Endodermal cell (in vitro differentiated cells): ENCODE measurements around the gene DYRK2. TPM values are rescaled to one million over a fixed set of nuclear protein-coding genes. Genes with fewer than 3 reads are reported as not detected.

Experiments used
- DNase-seq: peaks from one replicate; pipeline ENCODE4 v3.0.0-alpha.2; 2017
- H3K27ac ChIP-seq: 2 replicates; pipeline ENCODE4 v1.5.1; 2013; ENCODE audit warnings: mild to moderate bottlenecking, low read depth, low read length, moderate library complexity
- H3K27me3 ChIP-seq: 2 replicates; pipeline ENCODE4 v1.6.1; 2013; ENCODE audit warnings: mild to moderate bottlenecking, low read length, moderate library complexity; ENCODE audit not compliant: insufficient read depth, control insufficient read depth, poor library complexity, severe bottlenecking
- H3K36me3 ChIP-seq: 2 replicates; pipeline ENCODE4 v1.7.0; 2013; ENCODE audit warnings: mild to moderate bottlenecking, low read length, moderate library complexity; ENCODE audit not compliant: control insufficient read depth, insufficient read depth
- H3K4me1 ChIP-seq: one replicate; pipeline ENCODE4 v1.7.0; 2013; ENCODE audit warnings: low read length; ENCODE audit not compliant: control insufficient read depth, insufficient read depth
- H3K4me3 ChIP-seq: 2 replicates; pipeline ENCODE4 v1.5.1; 2013; ENCODE audit warnings: mild to moderate bottlenecking, low read length, moderate library complexity
- H3K9ac ChIP-seq: 2 replicates; pipeline ENCODE4 v1.6.1; 2013; ENCODE audit warnings: mild to moderate bottlenecking, low read length, moderate library complexity; ENCODE audit not compliant: poor library complexity, severe bottlenecking; ENCODE audit errors: extremely low read depth
- H3K9me3 ChIP-seq: 2 replicates; pipeline ENCODE4 v1.6.1; 2013; ENCODE audit warnings: mild to moderate bottlenecking, low read length, moderate library complexity; ENCODE audit not compliant: control insufficient read depth
- H3K27ac Mint-ChIP-seq: 2 replicates; pipeline ENCODE4 v1.8.0; 2020; ENCODE audit warnings: mixed read lengths
- H3K27me3 Mint-ChIP-seq: 2 replicates; pipeline ENCODE4 v1.8.0; 2021; ENCODE audit warnings: mild to moderate bottlenecking, mixed read lengths; ENCODE audit not compliant: insufficient read depth
- H3K36me3 Mint-ChIP-seq: 2 replicates; pipeline ENCODE4 v1.8.0; 2020; ENCODE audit warnings: low read depth, mixed read lengths
- H3K4me1 Mint-ChIP-seq: 2 replicates; pipeline ENCODE4 v1.8.0; 2020; ENCODE audit warnings: mixed read lengths
- H3K4me3 Mint-ChIP-seq: 2 replicates; pipeline ENCODE4 v1.8.0; 2020; ENCODE audit warnings: mild to moderate bottlenecking, moderate library complexity, mixed read lengths
- H3K9me3 Mint-ChIP-seq: 2 replicates; pipeline ENCODE4 v1.8.0; 2020; ENCODE audit warnings: mild to moderate bottlenecking, mixed read lengths
- CTCF ChIP-seq: fragments of 200-600 bp; sonication (generic); conservative IDR thresholded peaks from 2 replicates; pipeline ENCODE4 v1.5.0; 2021; ENCODE audit warnings: antibody characterized with exemption, mild to moderate bottlenecking
- WGBS, 2 experiments: methylation state at CpG; one replicate each; pipeline versions ENCODE4 v1.1.5 to v1.1.7; 2013; ENCODE audit warnings: missing lambda C conversion rate in 2 of 2, mixed read lengths in 1 of 2; ENCODE audit not compliant: insufficient coverage in 1 of 2, insufficient read length in 1 of 2; 5-methylcytosine and 5-hydroxymethylcytosine counted together
- total RNA-seq, 2 donors: library from RNA; stranded (reverse); fragmentation: NEBNext Ultra II Directional in 1 of 2; extraction: Animal tissue kit (Norgen Biotek cat#: 25700) in 1 of 2; gene quantifications; 2 replicates in 1 of 2; 3 replicates in 1 of 2; pipeline ENCODE4 v1.2.1, GENCODE V29; 2021

Gene DYRK2
- total RNA-seq, 2 donors from 2014 or later, result 29.5 to 33.2 TPM

GRCh38 chr12:67690656-67691055, 42.1 kb downstream of the DYRK2 start:
- Histone ChIP-seq H3K4me1 (peaks cover 2% of the 10 kb centered on the region), H3K9ac (no peak overlapping the region), H3K27ac (no peak overlapping the region), H3K27me3 (no peaks in the 10 kb centered on the region), H3K9me3 (no peaks in the 10 kb centered on the region), H3K36me3 (no peaks in the 10 kb centered on the region), H3K4me3 (no peak overlapping the region)
- peaks cover 5% of the 10 kb centered on the region for H3K9me3 Mint-ChIP-seq
- H3K27ac Mint-ChIP-seq, result no peak overlapping the region
- peaks cover 2% of the 10 kb centered on the region for H3K4me1 Mint-ChIP-seq
- no peaks in the 10 kb centered on the region for H3K27me3 Mint-ChIP-seq
- H3K36me3 Mint-ChIP-seq, result no peaks in the 10 kb centered on the region
- H3K4me3 Mint-ChIP-seq, result no peak overlapping the region
- TF ChIP-seq CTCF, result no peak
- no CpG with 5 or more reads among the region's 1 CpG for WGBS, 2 experiments
- no peak for DNase-seq

GRCh38 chr12:67691220-67691619, 42.7 kb downstream of the DYRK2 start:
- no peaks in the 10 kb centered on the region for H3K9me3 ChIP-seq
- no peak overlapping the region for H3K9ac ChIP-seq
- Mint-ChIP-seq H3K27me3 (no peaks in the 10 kb centered on the region), H3K4me1 (peaks cover 2% of the 10 kb centered on the region), H3K36me3 (no peaks in the 10 kb centered on the region), H3K27ac (no peak overlapping the region), H3K9me3 (peaks cover 5% of the 10 kb centered on the region), H3K4me3 (no peak overlapping the region)
- H3K4me3 ChIP-seq, result no peak overlapping the region
- no peak for DNase-seq
- H3K4me1 ChIP-seq, result peaks cover 2% of the 10 kb centered on the region
- H3K27ac ChIP-seq, result no peak overlapping the region
- TF ChIP-seq CTCF, result no peak
- H3K36me3 ChIP-seq, result no peaks in the 10 kb centered on the region
- 91 to 100% methylated on average over 2 to 4 of the region's 5 CpGs for WGBS, 2 experiments
- no peaks in the 10 kb centered on the region for H3K27me3 ChIP-seq

GRCh38 chr12:67692135-67692534, 43.6 kb downstream of the DYRK2 start:
- WGBS, 2 experiments, result 100% methylated on average over 2 of the region's 3 CpGs; no CpG with 5 or more reads in 1 of the 2 experiments
- Mint-ChIP-seq H3K9me3 (peaks cover 5% of the 10 kb centered on the region), H3K27ac (no peak overlapping the region), H3K27me3 (no peaks in the 10 kb centered on the region), H3K4me3 (no peak overlapping the region), H3K36me3 (no peaks in the 10 kb centered on the region), H3K4me1 (peaks cover 2% of the 10 kb centered on the region)
- Histone ChIP-seq H3K4me3 (no peak overlapping the region), H3K36me3 (no peaks in the 10 kb centered on the region), H3K9me3 (no peaks in the 10 kb centered on the region), H3K27me3 (no peaks in the 10 kb centered on the region), H3K4me1 (peaks cover 2% of the 10 kb centered on the region), H3K9ac (no peak overlapping the region), H3K27ac (no peak overlapping the region)
- no peak for DNase-seq
- no peak for TF ChIP-seq CTCF
